ENCODE data around the gene PPM1H.
A peak's percentile ranks its signal among the peaks of the same experiment; 100 is the strongest.

PPM1H gene

DNA sequence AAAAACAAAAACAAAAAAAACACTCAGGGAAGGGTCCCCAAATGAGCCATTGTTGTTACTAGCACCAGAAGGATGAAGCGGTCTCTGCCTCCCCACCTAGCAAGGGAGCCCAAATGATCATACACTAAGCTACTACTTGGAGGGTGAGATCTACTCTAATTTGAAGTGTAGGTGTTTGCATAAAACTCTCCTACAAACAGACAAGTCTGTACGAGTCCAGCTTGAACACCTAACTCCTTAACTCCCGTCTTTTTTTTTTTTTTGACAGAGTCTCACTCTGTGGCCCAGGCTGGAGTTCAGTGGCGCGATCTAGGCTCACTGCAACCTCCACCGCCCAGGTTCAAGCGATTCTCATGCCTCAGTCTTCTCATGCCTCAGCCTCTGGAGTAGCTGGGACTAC is 132.6 kb downstream of the PPM1H start:
- no peak for DNase-seq (ENCODE audit: extremely low read depth in 1 of 2, low read depth in 1 of 2)

DNA sequence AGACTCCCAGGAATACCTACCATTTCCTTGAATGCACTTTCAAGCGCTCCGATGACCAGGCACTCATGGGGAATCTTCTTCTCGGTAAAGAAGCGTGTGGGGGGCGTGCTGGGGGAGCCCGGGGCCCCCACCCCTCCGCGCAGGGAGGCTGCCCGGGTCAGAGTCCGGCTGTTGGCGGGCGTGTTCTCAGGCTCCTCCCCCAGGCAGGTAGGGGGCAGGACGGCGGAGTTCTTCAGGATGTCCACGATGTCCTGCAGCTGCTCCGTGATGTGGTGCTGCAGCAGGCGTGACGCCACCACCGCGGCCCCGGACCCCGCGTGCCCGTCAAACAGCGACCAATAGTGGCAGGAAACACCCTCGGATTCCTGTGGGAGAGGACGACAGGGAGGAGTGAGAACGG is 133.2 kb downstream of the PPM1H start:
- DNase-seq (ENCODE audit: extremely low read depth in 1 of 2, low read depth in 1 of 2), result no peak

DNA sequence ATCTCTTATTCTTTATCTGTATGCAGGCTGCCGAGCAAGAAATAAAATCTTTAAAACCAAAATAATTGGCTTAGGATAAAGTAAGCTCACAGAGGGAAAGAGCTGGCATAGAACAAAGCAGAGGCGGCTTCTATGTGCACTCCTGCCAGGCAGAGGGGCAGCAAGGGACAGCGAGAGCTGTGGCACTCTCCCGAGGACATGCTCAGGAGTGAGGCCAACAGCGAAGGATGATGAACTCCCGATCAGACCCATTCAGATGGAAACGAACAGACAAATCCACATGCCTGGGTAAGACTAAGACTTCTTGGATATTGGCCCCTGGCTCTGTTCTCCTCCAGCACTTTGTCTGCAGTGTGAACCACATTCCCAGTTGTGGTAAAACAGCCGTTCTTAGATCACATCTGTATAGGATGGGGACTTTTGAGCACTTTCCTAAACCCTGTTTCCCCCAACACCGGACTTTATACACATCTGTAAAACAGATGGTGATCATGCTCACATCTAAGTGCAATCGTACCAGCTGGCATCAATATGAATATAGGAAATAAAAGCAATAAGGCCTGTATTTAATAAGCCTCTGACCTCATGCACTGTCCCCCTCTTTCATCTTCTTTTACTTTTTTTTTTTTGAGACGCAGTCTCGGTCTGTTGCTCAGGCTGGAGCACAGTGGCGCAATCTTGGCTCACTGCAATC is 134.1 kb downstream of the PPM1H start:
- DNase-seq (ENCODE audit: extremely low read depth in 1 of 2, low read depth in 1 of 2), result no peak

DNA sequence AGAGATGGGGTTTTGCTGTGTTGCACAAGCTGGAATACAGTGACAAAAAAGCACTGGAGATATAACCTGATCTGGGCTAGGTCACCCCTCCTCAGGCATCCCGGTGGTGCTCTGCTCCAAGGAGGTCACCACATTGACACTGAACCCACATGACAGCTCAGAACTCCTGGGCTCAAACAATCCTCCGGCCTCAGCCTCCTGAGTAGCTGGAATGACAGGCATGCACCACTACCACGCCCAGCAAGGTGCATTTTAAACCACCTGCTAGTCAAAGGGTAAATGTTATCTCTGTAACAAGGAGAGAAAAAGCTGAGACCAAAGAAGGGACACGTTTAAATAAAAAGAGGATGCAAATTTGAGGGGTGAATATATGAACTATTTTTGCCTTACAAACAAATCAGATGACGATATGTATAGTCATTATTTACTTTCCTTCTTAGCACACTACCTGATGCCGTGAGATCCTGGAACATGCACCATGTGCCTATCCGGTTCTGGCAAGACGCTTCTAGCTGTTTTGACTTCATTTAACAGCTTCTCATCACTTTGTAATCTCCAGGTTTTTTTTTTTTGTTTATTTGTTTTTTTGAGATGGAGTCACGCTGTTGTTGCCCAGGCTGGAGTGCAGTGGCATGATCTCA is 135.1 kb downstream of the PPM1H start:
- DNase-seq (ENCODE audit: extremely low read depth in 1 of 2, low read depth in 1 of 2), result no peak

DNA sequence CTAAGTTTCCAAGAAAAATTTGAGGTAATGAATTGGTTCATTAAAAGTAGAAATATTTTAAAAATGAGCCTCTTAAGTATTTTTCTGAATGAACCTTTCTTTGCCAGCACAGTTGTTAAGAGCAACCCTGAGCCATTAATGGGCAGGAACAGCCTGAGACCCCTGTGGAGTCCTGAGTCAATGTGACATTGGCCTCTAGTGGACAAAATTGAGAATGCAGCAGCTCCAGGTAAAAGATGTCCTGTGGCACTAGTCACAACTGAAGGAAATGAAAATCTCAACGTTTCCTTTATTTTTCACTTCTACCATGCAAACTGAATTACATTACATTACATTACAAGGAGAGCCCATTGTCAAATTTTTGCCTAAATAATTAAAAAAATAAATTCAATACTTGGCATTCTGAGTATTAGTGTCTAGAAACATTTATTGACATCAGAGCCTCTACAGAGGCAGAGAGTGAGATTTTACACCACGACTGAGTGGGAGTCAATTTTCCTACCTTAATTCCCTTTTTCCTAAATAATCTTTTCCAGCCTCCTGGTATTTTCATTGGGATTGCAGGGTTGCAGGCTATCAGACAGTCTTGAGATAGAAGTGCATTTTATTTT is 135.7 kb downstream of the PPM1H start:
- DNase-seq (ENCODE audit: extremely low read depth in 1 of 2, low read depth in 1 of 2), result peak in 1 of 2 donors; percentile 17

DNA sequence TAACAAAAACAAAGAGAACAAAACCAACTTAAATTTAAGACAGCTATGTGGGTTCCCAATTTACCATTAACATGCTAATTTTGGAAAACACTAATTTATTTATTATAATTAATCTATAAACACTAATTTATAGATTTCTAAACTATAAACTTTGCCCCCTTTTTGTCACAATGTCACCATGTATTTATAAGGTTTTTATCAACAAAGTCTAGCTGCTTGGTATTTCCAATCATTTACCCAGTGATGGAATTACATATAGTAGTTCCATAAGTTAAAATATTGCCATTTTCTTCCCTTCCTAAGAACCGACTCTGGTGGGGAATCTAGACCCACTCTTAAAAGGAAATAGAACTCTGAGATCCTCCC is 140.7 kb downstream of the PPM1H start:
- DNase-seq (ENCODE audit: extremely low read depth in 1 of 2, low read depth in 1 of 2), result no peak

DNA sequence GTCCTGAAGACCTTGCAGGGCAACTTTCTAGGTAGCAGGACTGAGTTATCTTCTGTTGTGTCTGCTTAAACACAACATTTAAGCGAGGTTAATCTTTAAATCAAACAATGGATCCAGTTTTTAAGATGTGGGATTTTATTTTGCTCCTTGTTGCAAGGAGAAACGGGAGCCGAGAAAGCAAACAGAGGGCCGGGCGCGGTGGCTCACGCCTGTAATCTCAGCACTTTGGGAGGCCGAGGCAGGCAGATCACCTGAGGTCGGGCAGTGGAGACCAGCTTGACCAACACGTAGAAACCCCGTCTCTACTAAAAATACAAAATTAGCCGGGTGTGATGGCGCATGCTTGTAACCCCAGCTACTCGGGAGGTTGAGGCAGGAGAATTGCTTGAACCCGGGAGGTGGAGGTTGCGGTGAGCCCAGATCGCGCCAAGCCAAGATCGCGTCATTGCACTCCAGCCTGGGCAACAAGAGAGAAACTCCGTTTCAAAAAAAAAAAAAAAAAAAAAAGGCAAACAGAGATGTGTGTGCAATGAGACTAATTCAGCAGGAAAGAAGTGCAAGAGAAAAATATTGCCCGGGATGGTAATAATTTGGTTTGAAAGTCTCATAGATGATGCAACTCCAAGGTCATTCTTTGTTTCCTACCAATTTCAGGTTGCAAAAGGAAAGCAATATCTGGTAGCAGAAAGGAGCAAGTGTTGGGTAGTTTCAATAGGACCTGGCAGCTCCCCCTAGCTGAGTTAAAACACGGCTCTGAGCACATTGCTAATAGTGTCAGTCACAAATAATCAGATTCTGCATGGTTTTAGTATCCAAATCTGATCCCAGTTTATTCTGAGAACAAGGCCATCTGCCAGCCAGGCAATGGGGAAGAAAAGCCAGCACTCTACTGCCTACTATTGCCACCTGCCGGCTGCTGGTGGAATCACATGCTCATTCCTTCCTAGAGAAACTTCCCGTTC is 141.4 kb downstream of the PPM1H start:
- DNase-seq (ENCODE audit: extremely low read depth in 1 of 2, low read depth in 1 of 2), result peak; percentile 36 to 61

DNA sequence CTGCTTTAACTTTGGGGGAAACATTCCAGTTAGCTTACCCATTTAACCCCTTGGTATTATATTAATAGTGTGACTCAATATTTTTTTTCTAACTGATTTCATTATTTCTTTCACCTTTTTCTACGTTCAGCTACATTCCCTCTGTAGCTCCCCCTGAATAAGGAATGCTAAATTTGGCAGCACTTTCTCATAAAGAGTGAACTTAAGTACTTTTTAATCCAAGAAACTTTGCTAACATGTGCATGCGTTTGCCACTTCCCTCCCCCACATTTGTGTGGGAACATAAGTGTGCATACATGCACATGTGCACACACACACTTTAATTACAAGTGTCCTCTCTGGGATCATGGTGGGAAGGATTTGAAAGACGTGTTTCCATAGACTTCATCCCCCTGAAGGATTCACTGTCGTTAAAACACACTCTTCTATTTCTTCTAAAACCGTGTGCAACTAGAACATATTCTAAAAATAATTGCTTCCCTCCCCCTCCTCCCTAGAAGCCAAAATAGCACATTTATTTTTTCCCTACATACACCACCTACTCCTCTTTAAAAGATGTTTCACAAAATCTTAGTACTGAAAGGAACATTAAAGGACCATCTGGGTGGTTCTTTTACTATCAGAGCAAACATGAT is 142.6 kb downstream of the PPM1H start:
- no peak for DNase-seq (ENCODE audit: extremely low read depth in 1 of 2, low read depth in 1 of 2)

DNA sequence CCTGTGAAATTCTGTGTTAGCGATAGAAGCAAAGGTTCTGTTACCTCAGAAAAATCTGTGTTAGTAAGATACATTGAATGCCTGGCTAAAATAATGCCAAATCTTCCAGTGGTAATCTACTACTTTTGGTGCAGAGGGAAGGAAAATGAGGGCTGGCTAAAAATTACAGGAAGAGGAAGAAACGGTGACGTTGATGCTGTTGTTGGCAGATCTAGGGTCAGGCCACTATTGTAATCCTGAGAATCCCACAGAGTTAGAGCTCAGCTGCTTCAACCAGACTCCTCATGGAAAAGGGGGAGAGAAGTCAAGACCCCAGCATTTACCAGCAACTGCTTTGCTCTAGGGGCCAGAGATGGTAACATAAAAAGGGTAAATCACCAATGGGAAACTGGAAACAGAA is 145.1 kb downstream of the PPM1H start:
- DNase-seq (ENCODE audit: extremely low read depth in 1 of 2, low read depth in 1 of 2), result no peak

DNA sequence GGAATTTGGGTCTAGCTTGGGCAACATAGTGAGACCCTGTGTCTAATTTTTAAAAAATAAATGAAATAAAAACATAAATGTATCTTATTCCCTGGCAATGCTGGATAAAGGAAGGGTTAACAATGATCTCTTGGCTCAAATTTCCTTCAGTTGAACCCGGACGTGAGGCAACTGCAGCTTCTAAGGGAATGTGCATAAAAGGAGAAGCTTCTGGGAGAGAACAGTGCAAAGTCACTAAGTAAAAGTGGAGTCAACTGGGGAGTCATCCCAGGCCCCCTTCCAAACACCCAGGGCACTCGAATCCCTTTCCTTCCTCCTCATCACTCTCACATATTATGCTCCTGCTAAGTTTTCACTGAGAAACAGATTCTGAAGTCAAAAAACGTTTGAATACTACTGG is 147.3 kb downstream of the PPM1H start:
- no peak for DNase-seq (ENCODE audit: extremely low read depth in 1 of 2, low read depth in 1 of 2)

DNA sequence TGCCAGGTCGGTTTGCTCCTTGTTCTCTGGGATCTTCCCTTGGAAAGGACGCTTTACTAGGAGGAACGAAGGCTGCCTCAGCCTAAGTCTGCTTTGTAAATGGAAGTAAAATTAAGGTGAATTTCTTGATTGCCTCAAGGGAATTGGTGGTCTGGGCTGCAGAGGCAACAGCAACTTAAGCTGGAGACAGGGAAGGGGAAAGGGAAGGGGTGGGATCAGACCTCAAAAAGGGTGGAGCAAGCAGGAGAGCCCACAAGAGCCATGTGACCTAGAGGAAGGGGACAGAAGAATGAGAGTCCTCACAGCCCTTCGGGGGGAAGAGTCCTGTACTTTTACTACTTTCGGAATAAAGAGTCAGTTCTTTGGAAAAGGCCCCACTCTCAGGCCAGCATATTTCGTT is 147.9 kb downstream of the PPM1H start:
- DNase-seq (ENCODE audit: extremely low read depth in 1 of 2, low read depth in 1 of 2), result no peak

DNA sequence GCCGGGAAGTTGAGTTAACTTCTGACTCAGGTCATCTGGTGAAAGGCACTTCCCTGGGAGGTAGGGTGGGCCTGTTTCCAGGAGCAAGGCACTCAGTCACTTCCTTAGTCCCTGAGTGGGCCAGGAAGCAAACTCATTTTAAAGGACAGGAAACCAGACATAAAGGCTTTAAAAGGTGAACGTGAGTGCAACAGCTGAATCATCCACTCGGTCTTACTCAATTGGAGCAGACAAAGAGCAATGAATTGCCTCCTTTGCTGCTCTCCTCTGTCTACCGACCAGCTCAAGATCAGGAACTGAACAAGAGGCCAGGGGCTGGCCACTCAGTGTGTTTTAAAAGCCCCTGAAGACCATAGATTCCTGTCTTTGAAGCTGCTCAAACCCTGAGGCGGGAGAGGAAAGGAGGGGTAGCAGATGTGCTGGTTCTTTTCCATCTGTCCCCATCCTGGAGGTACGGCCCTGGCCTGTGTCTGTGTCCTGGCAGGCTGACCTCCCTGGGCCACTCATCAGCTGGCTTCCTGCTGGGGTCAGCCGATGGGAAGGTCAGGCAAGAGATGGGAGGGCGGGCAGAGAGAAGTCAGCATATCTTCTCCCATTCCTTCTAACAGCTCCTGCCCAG is 148.9 kb downstream of the PPM1H start:
- DNase-seq (ENCODE audit: extremely low read depth in 1 of 2, low read depth in 1 of 2), result no peak

DNA sequence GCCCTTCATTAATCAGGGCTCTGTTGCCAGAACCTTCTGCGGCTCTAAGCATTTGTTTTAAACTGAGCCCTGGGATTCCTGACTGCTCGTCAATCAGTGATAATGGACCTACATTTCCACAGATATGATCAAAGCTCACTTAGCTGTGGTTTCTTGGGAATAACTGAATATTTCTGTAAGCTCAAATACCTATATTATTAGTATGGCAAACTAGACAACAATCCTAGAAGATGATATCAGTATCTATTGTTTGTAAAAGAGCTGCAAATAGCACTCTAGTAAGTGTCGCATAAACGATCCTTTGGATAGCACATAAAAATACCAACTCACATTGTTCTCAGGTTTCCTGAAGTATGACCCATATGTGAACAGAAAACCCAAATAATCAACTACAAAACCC is 150.4 kb downstream of the PPM1H start:
- no peak for DNase-seq (ENCODE audit: extremely low read depth in 1 of 2, low read depth in 1 of 2)

DNA sequence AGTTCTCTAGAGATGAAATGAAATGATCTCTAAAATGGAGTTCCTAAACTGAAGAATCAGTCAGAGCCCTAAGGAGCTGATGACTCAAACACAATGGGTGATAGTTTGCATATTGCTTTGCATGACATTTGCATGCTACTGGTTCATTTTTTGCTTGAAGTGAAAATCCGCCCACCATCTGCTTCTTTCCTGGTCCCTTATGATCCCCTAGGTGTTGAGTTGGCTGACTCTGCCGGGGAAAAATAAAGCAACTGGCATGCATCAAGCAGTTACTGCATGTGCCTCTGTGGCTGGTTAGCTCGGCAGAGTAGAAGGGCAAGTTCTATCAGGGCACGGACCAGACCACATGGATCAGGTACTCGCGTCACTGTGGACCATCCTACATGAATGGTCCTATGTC is 151.1 kb downstream of the PPM1H start:
- DNase-seq (ENCODE audit: extremely low read depth in 1 of 2, low read depth in 1 of 2), result no peak

DNA sequence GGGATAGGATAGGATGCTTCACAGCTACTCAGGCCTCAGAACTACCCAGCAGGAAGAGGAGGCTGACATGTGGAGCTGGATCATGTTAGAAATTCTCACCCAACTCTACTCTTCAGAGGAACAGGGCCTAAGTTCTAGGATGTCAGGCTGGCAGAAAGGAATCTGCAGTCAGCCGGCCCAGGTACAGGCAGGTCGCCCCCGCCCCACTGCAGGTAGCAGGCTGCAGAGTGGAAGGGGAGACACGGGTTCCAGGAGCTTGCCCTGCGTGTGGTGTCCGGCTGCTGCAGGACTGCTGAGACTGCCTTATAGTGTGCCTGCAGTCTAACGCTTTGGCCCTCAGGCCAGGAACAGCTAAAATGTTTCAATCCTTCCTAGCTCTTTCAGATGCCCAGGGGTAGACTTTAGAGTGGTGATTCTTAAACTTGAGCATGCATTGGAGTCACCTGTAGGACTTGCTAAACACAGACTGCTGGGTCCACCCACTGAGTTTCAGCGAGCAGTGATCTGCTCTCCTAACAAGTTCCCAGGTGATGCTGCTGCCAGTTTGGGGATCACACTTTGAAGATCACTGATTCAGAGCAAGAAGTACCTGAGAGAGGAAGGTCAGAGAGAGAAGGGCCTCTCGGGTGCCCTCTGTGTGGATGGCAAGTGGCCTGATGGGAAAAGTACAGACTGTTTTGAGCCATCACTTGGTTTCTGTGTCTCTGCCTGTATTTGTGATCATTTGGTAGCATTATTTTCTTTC is 153.6 kb downstream of the PPM1H start:
- DNase-seq (ENCODE audit: extremely low read depth in 1 of 2, low read depth in 1 of 2), result no peak

DNA sequence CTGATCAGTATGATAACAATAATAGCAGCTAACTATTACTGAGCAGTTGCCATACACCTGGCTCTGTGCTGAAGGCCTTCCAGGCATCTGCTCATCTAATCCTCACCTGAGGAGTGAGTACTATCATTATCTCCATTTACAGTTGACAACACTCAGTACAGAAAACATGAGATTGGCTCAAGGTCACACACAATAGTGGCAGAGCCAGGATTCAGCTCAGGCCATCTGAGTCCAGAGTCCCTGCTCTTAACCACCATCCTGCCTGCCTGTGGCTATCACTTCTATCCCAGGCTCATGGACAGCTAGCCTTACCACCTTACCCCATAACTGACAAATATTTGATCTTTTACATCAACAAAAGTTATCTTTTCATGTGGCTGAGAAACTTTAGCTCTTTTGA is 155.5 kb downstream of the PPM1H start:
- no peak for DNase-seq (ENCODE audit: extremely low read depth in 1 of 2, low read depth in 1 of 2)

DNA sequence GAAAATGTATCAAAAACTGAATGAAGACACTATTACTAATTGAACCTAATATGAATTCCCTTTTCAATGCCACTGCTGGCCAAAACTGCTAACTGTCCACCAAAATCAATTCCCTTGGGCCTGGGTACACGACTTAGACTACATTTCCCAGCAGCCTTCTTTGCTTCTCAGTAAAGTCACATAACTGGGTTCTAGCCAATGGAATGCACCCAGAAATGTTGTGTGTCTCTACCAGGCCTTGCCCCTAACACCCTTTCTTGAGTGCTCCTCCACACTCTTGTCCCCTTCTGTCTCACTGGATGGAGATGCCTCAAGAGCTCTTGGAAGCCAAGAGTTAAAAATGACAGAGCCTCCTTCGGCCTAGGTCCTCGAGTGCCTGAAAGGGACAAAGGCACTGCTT is 156.8 kb downstream of the PPM1H start:
- no peak for DNase-seq (ENCODE audit: extremely low read depth in 1 of 2, low read depth in 1 of 2)

DNA sequence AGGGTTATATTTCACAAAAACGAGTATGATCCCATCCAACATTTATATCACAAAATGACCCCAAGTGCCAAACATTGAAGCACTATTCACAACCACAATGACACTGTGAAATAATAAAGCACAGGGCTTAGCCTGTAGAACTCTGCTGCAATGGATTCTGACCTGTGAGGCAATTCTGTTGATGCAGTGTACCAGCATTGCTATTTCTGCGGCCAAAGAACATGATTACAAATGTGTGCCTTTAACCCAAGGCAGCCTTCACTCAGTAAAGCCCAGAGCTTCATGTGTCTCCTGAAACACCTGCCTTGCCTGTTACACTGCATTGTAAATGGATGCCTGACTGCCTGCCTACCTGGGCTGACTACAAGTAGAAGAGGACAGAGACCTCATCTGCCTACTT is 158.0 kb downstream of the PPM1H start:
- DNase-seq (ENCODE audit: extremely low read depth in 1 of 2, low read depth in 1 of 2), result no peak

DNA sequence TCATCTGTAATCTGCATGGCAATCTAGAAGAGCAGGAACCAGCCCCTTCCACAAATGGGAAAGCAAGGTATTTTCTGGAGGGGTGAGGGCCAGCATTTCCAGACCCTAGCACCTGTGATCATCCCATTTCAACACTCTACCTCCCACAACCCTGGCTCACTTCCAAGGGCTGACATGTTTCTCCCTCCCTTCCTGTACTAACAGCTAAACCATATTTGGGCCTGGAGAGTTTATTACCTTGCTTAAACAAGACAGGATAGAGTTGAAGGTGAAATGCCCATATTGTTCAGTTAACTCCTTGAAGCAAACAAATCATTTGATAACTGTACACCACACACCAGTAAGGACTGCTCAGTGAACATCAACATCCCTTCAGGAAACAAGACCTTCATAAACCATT is 158.4 kb downstream of the PPM1H start:
- DNase-seq (ENCODE audit: extremely low read depth in 1 of 2, low read depth in 1 of 2), result no peak

DNA sequence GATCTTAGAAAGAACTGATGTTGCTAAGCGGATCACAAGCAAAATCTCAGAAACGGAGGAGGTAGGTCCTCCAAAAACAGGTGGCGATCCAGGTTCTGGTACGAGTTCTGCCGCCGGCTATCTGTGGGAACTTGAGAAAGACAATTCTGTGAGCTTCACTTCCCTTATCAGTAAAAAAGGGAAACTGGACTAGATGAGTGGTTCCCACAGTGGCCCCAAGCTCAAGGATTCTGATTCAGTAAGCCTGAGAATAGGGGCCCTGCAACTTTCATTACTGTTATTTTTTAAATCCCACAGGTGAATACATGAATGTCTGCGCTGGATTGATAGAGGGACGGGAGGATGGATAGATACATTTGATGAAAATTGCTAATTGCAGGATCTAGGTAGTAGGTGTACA is 160.2 kb downstream of the PPM1H start:
- no peak for DNase-seq (ENCODE audit: extremely low read depth in 1 of 2, low read depth in 1 of 2)

Measured in activated CD8-positive, alpha-beta memory T cell treated with anti-CD3 and anti-CD28 coated beads for 1 hour (primary cell).